Fibroblast of skin of left biceps (primary cell): Measurements from ENCODE around the gene HOXA6.

ENCODE experiments used
- DNase-seq, 2 experiments: peaks; one replicate each; pipeline ENCODE4 v3.0.0-alpha.2; 2013; ENCODE audit warnings: low read depth in 2 of 2

Gene HOXA6

GRCh38 chr7:27173956-27174873, 26.6 kb upstream of the HOXA6 start, which contains the start of gene HOXA10:
Gene HOXA10, minus strand, starts transcription at chr7:27174320. Its CDS starts 14 bp downstream, at chr7:27174306.
- DNase-seq = peak in 1 of 2 experiments; percentile 62

GRCh38 chr7:27173511-27173955, 26.0 kb upstream of the HOXA6 start:
- DNase-seq = no peak

GRCh38 chr7:27172823-27173510, 25.4 kb upstream of the HOXA6 start:
- DNase-seq = peak in 1 of 2 experiments; percentile 53

- DNase-seq = no peak
Observed at GRCh38 chr7:27172315-27172774, 24.8 kb upstream of the HOXA6 start.

- DNase-seq = no peak
Observed at GRCh38 chr7:27171637-27172314, 24.2 kb upstream of the HOXA6 start.

- DNase-seq = no peak
Observed at GRCh38 chr7:27171325-27171636, 23.7 kb upstream of the HOXA6 start.

- no peak for DNase-seq
Observed at GRCh38 chr7:27170426-27171324, 23.1 kb upstream of the HOXA6 start.

GRCh38 chr7:27169658-27170425, 22.3 kb upstream of the HOXA6 start:
- no peak for DNase-seq

GRCh38 chr7:27168265-27168947, 20.8 kb upstream of the HOXA6 start:
- DNase-seq = no peak

- no peak for DNase-seq
Observed at GRCh38 chr7:27167916-27168264, 20.3 kb upstream of the HOXA6 start.

- peak; percentile 54 to 55 for DNase-seq
Observed at GRCh38 chr7:27166531-27167505, 19.2 kb upstream of the HOXA6 start.

- DNase-seq = no peak
Observed at GRCh38 chr7:27165996-27166530, 18.5 kb upstream of the HOXA6 start.

- peak; percentile 91 to 92 for DNase-seq
Observed at GRCh38 chr7:27165089-27165995, 17.8 kb upstream of the HOXA6 start, which contains the start of gene HOXA9. Gene HOXA9, minus strand, starts transcription at chr7:27165537. Its CDS starts 80 bp downstream, at chr7:27165457.

- DNase-seq = no peak
Observed at GRCh38 chr7:27164367-27165088, 17.0 kb upstream of the HOXA6 start.

- no peak for DNase-seq
Observed at GRCh38 chr7:27164045-27164366, 16.4 kb upstream of the HOXA6 start.

- DNase-seq = no peak
Observed at GRCh38 chr7:27163288-27164044, 15.9 kb upstream of the HOXA6 start.
